ENCODE results near the gene LIF. TPM values are rescaled to one million over a fixed set of nuclear protein-coding genes. Genes with fewer than 3 reads are reported as not detected.
A peak's percentile ranks its signal among the peaks of the same experiment; 100 is the strongest.

Gene LIF
- total RNA-seq, 1 experiment from 2014 or later = 75.4 TPM

DNA sequence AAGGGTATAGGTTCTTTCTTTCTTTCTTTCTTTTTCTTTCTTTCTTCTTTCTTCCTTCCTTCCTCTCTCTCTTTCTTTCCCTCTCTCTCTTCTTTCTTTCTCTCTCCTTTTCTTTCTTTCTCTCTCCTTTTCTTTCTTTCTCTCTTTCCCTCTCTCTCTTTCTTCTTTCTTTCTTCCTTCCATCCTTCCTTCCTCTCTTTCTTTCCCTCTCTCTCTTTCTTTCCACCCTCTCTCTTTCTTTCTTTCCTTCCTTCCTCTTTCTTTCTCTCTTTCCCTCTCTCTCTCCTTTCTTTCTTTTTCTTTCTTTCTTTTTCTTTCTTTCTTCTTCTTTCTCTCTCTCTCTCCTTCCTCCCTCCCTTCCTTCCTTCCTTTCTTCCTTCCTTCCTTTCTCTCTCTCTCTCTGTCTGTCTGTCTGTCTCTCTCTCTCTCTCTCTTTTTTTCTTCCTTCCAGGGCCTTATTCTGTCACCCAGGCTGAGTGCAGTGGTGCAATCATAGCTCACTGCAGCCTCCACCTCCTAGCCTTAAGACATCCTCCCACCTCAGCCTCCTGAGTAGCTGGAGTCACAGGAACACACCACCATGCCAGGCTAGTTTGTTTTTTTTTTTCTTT, 26.8 kb downstream of the LIF start:
- H4K20me1 ChIP-seq (ENCODE audit: insufficient read depth) = no peaks in the 10 kb centered on the region
- peak overlapping the region; percentile 83 for H2AFZ ChIP-seq (ENCODE audit: low read depth, low read length, poor library complexity, severe bottlenecking)
- H3K27ac ChIP-seq (ENCODE audit: low read depth, low read length) = no peak overlapping the region
- CTCF ChIA-PET = no interaction called here
- no peaks in the 10 kb centered on the region for H3K9me2 ChIP-seq (ENCODE audit: insufficient read depth)
- POLR2A ChIA-PET = interaction anchor here (0.7 to 6.3 kb wide), 3 partner anchors 9 to 68 kb away, joined by 3 to 43 read pairs (median 4); no protein-coding TSS in a partner anchor
- BruUV-seq (replicated peaks) = no TSS peak
- peaks cover 30 to 83% of the 10 kb centered on the region in 2 experiments for H3K4me1 ChIP-seq (ENCODE audit: control insufficient read depth in 1 of 2, insufficient read depth in 2 of 2, low read length in 2 of 2)
- no peaks in the 10 kb centered on the region for H3K9me3 ChIP-seq (ENCODE audit: control insufficient read depth in 1 of 2, insufficient read depth in 1 of 2, low read depth in 1 of 2, low read length in 2 of 2)
- no peak overlapping the region for H3K4me2 ChIP-seq (ENCODE audit: low read length)
- no peak for TF ChIP-seq ZNF274 (IDR thresholded peaks at IDR 0.05; ENCODE audit: low read depth, low read length)
- TF ChIP-seq, protein P1, sequence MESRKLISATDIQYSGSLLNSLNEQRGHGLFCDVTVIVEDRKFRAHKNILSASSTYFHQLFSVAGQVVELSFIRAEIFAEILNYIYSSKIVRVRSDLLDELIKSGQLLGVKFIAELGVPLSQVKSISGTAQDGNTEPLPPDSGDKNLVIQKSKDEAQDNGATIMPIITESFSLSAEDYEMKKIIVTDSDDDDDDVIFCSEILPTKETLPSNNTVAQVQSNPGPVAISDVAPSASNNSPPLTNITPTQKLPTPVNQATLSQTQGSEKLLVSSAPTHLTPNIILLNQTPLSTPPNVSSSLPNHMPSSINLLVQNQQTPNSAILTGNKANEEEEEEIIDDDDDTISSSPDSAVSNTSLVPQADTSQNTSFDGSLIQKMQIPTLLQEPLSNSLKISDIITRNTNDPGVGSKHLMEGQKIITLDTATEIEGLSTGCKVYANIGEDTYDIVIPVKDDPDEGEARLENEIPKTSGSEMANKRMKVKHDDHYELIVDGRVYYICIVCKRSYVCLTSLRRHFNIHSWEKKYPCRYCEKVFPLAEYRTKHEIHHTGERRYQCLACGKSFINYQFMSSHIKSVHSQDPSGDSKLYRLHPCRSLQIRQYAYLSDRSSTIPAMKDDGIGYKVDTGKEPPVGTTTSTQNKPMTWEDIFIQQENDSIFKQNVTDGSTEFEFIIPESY (IDR thresholded peaks at IDR 0.05; ENCODE audit: extremely low read depth, insufficient replicate concordance, low read length) = no peak
- no peak for TF ChIP-seq SIN3A (IDR thresholded peaks at IDR 0.05; ENCODE audit: low read depth)
- no peak for TF ChIP-seq EZH2 (IDR thresholded peaks at IDR 0.05)
- no peak for TF ChIP-seq EGR1 (IDR thresholded peaks at IDR 0.05; ENCODE audit: low read depth)
- TF ChIP-seq TCF7L2 (IDR thresholded peaks at IDR 0.05; ENCODE audit: borderline replicate concordance, extremely low read depth, insufficient read depth, insufficient read length) = no peak
- TF ChIP-seq, protein P2, sequence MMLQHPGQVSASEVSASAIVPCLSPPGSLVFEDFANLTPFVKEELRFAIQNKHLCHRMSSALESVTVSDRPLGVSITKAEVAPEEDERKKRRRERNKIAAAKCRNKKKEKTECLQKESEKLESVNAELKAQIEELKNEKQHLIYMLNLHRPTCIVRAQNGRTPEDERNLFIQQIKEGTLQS (IDR thresholded peaks at IDR 0.05) = no peak
- no peak for TF ChIP-seq ELF1 (IDR thresholded peaks at IDR 0.05; ENCODE audit: borderline replicate concordance, low read depth)
- TF ChIP-seq SRF (IDR thresholded peaks at IDR 0.05; ENCODE audit: low read depth) = no peak
- TF ChIP-seq EZH2phosphoT487 (IDR thresholded peaks at IDR 0.05; ENCODE audit: borderline replicate concordance) = no peak
- TF ChIP-seq JUND (IDR thresholded peaks at IDR 0.05) = no peak
- TF ChIP-seq SP1 (IDR thresholded peaks at IDR 0.05; ENCODE audit: low read depth) = no peak
- no peak for TF ChIP-seq FOSL1 (IDR thresholded peaks at IDR 0.05; ENCODE audit: low read depth)
- TF ChIP-seq, protein P3, sequence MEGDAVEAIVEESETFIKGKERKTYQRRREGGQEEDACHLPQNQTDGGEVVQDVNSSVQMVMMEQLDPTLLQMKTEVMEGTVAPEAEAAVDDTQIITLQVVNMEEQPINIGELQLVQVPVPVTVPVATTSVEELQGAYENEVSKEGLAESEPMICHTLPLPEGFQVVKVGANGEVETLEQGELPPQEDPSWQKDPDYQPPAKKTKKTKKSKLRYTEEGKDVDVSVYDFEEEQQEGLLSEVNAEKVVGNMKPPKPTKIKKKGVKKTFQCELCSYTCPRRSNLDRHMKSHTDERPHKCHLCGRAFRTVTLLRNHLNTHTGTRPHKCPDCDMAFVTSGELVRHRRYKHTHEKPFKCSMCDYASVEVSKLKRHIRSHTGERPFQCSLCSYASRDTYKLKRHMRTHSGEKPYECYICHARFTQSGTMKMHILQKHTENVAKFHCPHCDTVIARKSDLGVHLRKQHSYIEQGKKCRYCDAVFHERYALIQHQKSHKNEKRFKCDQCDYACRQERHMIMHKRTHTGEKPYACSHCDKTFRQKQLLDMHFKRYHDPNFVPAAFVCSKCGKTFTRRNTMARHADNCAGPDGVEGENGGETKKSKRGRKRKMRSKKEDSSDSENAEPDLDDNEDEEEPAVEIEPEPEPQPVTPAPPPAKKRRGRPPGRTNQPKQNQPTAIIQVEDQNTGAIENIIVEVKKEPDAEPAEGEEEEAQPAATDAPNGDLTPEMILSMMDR (IDR thresholded peaks at IDR 0.05 in 2 of 3, conservative IDR thresholded peaks at IDR 0.05 in 1 of 3; ENCODE audit: borderline replicate concordance in 1 of 3, insufficient read depth in 1 of 3, low read depth in 2 of 3, low read length in 2 of 3) = no peak
- DNase-seq (ENCODE audit: low read depth, low spot score) = no peak
- RAD21 ChIA-PET (ENCODE audit: low non-redundant PET in 1 of 2, low total read pairs in 2 of 2, uncharacterized antibody in 2 of 2, unreplicated experiment in 2 of 2) = no interaction called here
- ATAC-seq = no peak
- no peaks in the 10 kb centered on the region for H3K27me3 ChIP-seq (ENCODE audit: insufficient read depth, low read length)
- intact Hi-C loops (cut with micrococcal nuclease) = no loop called here
- H3K9ac ChIP-seq (ENCODE audit: low read length) = 0 out of 2 replicates have a peak overlapping the region, but pooled peaks have one; percentile 17
- H3K4me3 ChIP-seq (replicated peaks in 1 of 2; ENCODE audit: low read depth in 1 of 2, low read length in 2 of 2) = no peak overlapping the region
- H3K36me3 ChIP-seq (ENCODE audit: control insufficient read depth in 1 of 2, insufficient read depth in 2 of 2, low read length in 2 of 2) = no peaks in the 10 kb centered on the region
- no peaks in the 10 kb centered on the region for H3K79me2 ChIP-seq (ENCODE audit: insufficient read depth, low read length)
